ENCODE results near the gene RAB6A.

Gene RAB6A

DNA sequence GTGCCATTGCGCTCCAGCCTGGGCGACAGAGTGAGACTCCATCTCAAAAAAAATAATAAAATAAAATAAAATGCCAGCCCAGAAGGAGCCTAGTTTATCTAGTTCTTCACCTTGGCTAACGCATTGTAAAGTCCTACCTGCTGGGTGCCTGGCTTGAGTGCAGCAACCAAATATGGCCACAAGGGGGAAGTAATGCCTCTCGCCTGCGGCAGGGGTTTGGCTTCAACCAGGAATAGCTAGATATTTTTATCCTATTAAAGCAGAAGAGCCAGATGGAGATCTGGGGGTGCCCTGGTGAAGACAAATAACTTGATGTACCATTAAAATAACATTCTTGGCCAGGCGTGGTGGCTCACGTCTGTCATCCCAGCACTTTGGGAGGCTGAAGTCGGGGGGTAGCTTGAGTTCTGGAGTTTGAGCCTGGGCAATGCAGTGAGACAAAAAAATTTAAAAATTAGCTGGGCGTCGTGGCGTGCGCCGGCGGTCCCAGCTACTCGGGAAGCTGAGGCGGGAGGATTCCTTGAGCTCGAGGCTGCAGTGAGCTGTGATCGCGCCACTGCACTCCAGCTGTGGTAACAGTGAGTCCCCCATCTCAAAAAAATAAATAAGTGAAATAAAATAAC, 135.1 kb downstream of the RAB6A start:
- TF ChIP-seq POLR2A (IDR thresholded peaks at IDR 0.05; ENCODE audit: low read length) (no peak), GATA1 (IDR thresholded peaks at IDR 0.05; ENCODE audit: low read depth, low read length) (no peak)
- peak; percentile 67 to 78 for DNase-seq
